K562 (cell line): ENCODE data around the gene PDE6D. TPM values are rescaled to one million over a fixed set of nuclear protein-coding genes. Genes with fewer than 3 reads are reported as not detected.

Source experiments
- ARHGAP35 ChIP-seq: fragments of 450-650 bp; IDR thresholded peaks from 2 replicates; pipeline ENCODE4 v1.6.1; 2018; ENCODE audit not compliant: partially characterized antibody
- ATF1 ChIP-seq, 2 experiments: fragments of 450-650 bp in 1 of 2; IDR thresholded peaks; 2 replicates each; pipeline ENCODE4 v1.6.1; 2016; ENCODE audit warnings: missing compliant biosample characterization in 1 of 2, missing genetic modification characterization in 1 of 2
- CHD1 ChIP-seq: fragments of 200-600 bp; sonication (generic); IDR thresholded peaks from one replicate; pipeline ENCODE4 v1.6.1; 2012; ENCODE audit warnings: mild to moderate bottlenecking, moderate library complexity, low read length, inconsistent platforms
- CLOCK ChIP-seq: fragments of 250-450 bp; sonication (Bioruptor Pico); IDR thresholded peaks from 2 replicates; pipeline ENCODE4 v1.4.0; 2020; ENCODE audit warnings: mild to moderate bottlenecking, moderate library complexity, borderline replicate concordance
- ELF2 ChIP-seq: fragments of 250-450 bp; sonication (Bioruptor Pico); IDR thresholded peaks from 2 replicates; pipeline ENCODE4 v1.5.0; 2021; ENCODE audit warnings: mild to moderate bottlenecking
- EZH2 ChIP-seq: IDR thresholded peaks from 2 replicates; pipeline ENCODE4 v1.6.1; 2012; ENCODE audit warnings: low read depth, mild to moderate bottlenecking, inconsistent platforms, low read length, borderline replicate concordance
- FOXA3 ChIP-seq, 2 experiments: fragments of 450-650 bp in 1 of 2; sonication (generic) in 1 of 2; formaldehyde crosslinking; IDR thresholded peaks in 1 of 2; conservative IDR thresholded peaks in 1 of 2; 2 replicates each; pipeline versions ENCODE4 v1.4.0 to v1.8.0; 2020 to 2022; ENCODE audit warnings: mild to moderate bottlenecking in 2 of 2, missing genetic modification reagents in 1 of 2
- KLF1 ChIP-seq: fragments of 450-650 bp; IDR thresholded peaks from 2 replicates; pipeline ENCODE4 v1.6.1; 2016; ENCODE audit warnings: missing genetic modification characterization, missing compliant biosample characterization
- LEF1 ChIP-seq: fragments of 450-650 bp; IDR thresholded peaks from 2 replicates; pipeline ENCODE4 v1.6.1; 2016; ENCODE audit warnings: mild to moderate bottlenecking
- MCM2 ChIP-seq: fragments of 450-650 bp; IDR thresholded peaks from 2 replicates; pipeline ENCODE4 v1.6.1; 2017; ENCODE audit warnings: low read depth, mild to moderate bottlenecking
- NFIX ChIP-seq: fragments of 250-450 bp; sonication (Bioruptor Pico); IDR thresholded peaks from 2 replicates; pipeline ENCODE4 v1.4.0; 2020; ENCODE audit warnings: low read depth, mild to moderate bottlenecking, moderate library complexity
- NR1H2 ChIP-seq: sonication (generic); formaldehyde crosslinking; IDR thresholded peaks from 2 replicates; pipeline ENCODE4 v1.4.0; 2020; ENCODE audit warnings: mild to moderate bottlenecking, missing genetic modification reagents
- RAD21 ChIP-seq, 2 experiments: fragments of 250-450 bp in 1 of 2; fragments of 450-650 bp in 1 of 2; sonication (Bioruptor Pico) in 1 of 2; formaldehyde crosslinking in 1 of 2; IDR thresholded peaks in 1 of 2; conservative IDR thresholded peaks in 1 of 2; 2 replicates each; pipeline versions ENCODE4 v1.4.0 to v1.8.0; 2020 to 2022; ENCODE audit warnings: mild to moderate bottlenecking in 2 of 2, moderate library complexity in 1 of 2
- RBBP5 ChIP-seq: fragments of 200-600 bp; sonication (generic); IDR thresholded peaks from 2 replicates; pipeline ENCODE4 v1.6.1; 2012; ENCODE audit warnings: borderline replicate concordance, mild to moderate bottlenecking, low read length, control low read depth, inconsistent platforms; ENCODE audit not compliant: insufficient read depth, poor library complexity, severe bottlenecking
- RBM22 ChIP-seq: fragments of 200-400 bp; formaldehyde crosslinking; IDR thresholded peaks from 2 replicates; pipeline ENCODE4 v1.6.1; 2018; ENCODE audit warnings: low read length, low read depth; ENCODE audit not compliant: poor library complexity, severe bottlenecking
- RFX1 ChIP-seq: fragments of 450-650 bp; IDR thresholded peaks from 2 replicates; pipeline ENCODE4 v1.6.1; 2016; ENCODE audit warnings: mild to moderate bottlenecking, moderate library complexity
- SAP30 ChIP-seq: fragments of 200-600 bp; sonication (generic); IDR thresholded peaks from 2 replicates; pipeline ENCODE4 v1.6.1; 2012; ENCODE audit warnings: borderline replicate concordance, low read depth, mild to moderate bottlenecking, moderate library complexity, low read length, control low read depth, inconsistent platforms; ENCODE audit not compliant: insufficient read depth, poor library complexity, severe bottlenecking
- SIRT6 ChIP-seq: IDR thresholded peaks from one replicate; pipeline ENCODE4 v1.6.1; 2012; ENCODE audit warnings: low read depth, mild to moderate bottlenecking, control low read depth, inconsistent platforms, low read length, moderate library complexity
- SMARCB1 ChIP-seq: IDR thresholded peaks from 2 replicates; pipeline ENCODE4 v1.6.1; 2011; ENCODE audit warnings: improper control_type of control experiment, low read depth; ENCODE audit not compliant: insufficient read length
- ZNF121 ChIP-seq: sonication (generic); formaldehyde crosslinking; conservative IDR thresholded peaks from 2 replicates; pipeline ENCODE4 v1.8.0; 2022; ENCODE audit warnings: missing genetic modification reagents
- ZNF174 ChIP-seq: fragments of 250-450 bp; sonication (Bioruptor Pico); IDR thresholded peaks from 2 replicates; pipeline ENCODE4 v1.4.0; 2020; ENCODE audit warnings: mild to moderate bottlenecking
- polyA plus RNA-seq, 8 experiments: library from polyadenylated mRNA; depleted of rRNA in 4 of 8; stranded (reverse) in 5 of 8; unstranded in 3 of 8; fragments of >200 nt; fragmentation: Nextera tagmentation in 2 of 8; fragmentation: Illumina TruSeq in 1 of 8; extraction: Ambion mirVana in 2 of 8; extraction: Trizol in 1 of 8; gene quantifications; 2 replicates each; pipeline versions ENCODE4 v1.2.1 to v1.2.3, GENCODE V29; 2011 to 2014; ENCODE audit warnings: inconsistent platforms in 1 of 8, missing spikeins in 1 of 8
- total RNA-seq, 7 experiments: library from RNA; depleted of rRNA in 6 of 7; stranded (reverse); fragments of >200 nt in 6 of 7; fragmentation: Illumina TruSeq in 2 of 7; extraction: Trizol in 2 of 7; gene quantifications; 2 replicates each; pipeline versions ENCODE4 v1.2.1 to v1.2.3, GENCODE V29; 2011 to 2021; ENCODE audit warnings: low replicate concordance in 1 of 7
- TF ChIP-seq, protein P1 (sequence below): fragments of 450-650 bp; IDR thresholded peaks from 2 replicates; pipeline ENCODE4 v1.6.1; 2016; ENCODE audit warnings: low read depth, mild to moderate bottlenecking, moderate library complexity
- TF ChIP-seq, protein P2 (sequence below): fragments of 450-650 bp; formaldehyde crosslinking; IDR thresholded peaks from 2 replicates; pipeline ENCODE4 v1.4.0; 2020; ENCODE audit warnings: mild to moderate bottlenecking, moderate library complexity

Gene PDE6D
- total and polyA plus RNA-seq, 9 of the 15 experiments (the other 6 are each of a cell fraction or from before 2014, with no cell fraction given), result 0.65 to 11.6 (median 7.0) TPM

DNA sequence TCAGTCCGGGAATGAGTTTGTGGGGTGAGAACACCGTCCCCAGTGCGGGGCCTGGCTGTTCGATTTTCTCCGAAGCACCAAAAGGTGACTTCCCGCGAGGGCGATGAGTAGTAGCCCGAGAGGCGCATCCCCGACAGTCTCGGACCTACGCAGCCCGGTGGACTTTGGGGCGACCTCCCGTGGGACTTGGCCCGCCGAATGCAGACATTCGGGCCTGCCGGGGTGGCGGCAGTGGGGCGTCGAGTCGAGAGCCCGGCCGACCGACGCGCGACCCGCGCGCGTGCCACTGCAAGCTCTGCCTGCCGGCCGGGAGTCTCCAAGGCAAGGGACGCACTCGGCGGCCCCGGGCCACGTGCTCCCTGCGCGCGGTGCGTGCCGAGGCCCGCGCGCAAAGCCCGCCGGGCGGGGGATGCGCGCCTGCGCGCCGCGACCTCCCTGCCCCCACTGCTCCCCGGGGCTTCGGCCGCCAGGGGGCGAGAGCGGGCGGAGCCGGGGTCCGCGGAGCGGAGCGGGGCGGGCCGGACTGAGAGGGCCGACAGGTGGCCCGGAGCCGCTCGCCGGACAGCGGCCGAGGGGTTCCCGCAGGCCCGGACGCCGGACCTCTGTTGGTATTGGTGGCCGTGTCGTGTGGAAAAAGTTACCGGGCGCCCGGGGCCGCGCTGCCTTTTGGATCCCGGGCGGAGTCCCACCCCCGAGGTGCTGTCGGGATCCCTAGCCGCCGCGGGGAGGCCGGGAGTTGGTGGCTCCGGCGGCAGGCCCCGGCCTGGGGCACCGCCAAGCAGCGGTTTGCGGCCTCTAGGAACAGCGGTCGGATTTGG lies 70.9 kb downstream of the PDE6D start (continued):
- TF ChIP-seq EZH2 (no peak), NR1H2 (CRISPR knock-in tag) (no peak), LEF1 (no peak), MCM2 (no peak), ZNF121 (CRISPR knock-in tag) (no peak), FOXA3 (CRISPR knock-in tag; conservative IDR thresholded peaks at IDR 0.05 in 1 of 2, IDR thresholded peaks at IDR 0.05 in 1 of 2) (no peak; a peak in 1 of 4 replicates), RBM22 (no peak), SAP30 (peak; percentile 55), CLOCK (CRISPR knock-in tag) (no peak), RBBP5 (no peak), RFX1 (no peak), ATF1 (CRISPR knock-in tag; IDR thresholded peaks at IDR 0.05) (no peak), ATF1 (tag; IDR thresholded peaks at IDR 0.05) (peak; percentile 28; the same call in 1 of the 2 replicates), CHD1 (peak; percentile 65), SMARCB1 (no peak), NFIX (CRISPR knock-in tag) (no peak), ZNF174 (no peak), ELF2 (CRISPR knock-in tag) (no peak), SIRT6 (no peak), KLF1 (tag) (peak; percentile 52; the same call in 1 of the 2 replicates), ARHGAP35 (no peak), RAD21 (CRISPR knock-in tag; conservative IDR thresholded peaks at IDR 0.05 in 1 of 2, IDR thresholded peaks at IDR 0.05 in 1 of 2) (peak in 1 of 2 experiments; percentile 28; a peak in 2 of 4 replicates)
- TF ChIP-seq, protein P1, sequence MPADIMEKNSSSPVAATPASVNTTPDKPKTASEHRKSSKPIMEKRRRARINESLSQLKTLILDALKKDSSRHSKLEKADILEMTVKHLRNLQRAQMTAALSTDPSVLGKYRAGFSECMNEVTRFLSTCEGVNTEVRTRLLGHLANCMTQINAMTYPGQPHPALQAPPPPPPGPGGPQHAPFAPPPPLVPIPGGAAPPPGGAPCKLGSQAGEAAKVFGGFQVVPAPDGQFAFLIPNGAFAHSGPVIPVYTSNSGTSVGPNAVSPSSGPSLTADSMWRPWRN, result no peak
- TF ChIP-seq, protein P2, sequence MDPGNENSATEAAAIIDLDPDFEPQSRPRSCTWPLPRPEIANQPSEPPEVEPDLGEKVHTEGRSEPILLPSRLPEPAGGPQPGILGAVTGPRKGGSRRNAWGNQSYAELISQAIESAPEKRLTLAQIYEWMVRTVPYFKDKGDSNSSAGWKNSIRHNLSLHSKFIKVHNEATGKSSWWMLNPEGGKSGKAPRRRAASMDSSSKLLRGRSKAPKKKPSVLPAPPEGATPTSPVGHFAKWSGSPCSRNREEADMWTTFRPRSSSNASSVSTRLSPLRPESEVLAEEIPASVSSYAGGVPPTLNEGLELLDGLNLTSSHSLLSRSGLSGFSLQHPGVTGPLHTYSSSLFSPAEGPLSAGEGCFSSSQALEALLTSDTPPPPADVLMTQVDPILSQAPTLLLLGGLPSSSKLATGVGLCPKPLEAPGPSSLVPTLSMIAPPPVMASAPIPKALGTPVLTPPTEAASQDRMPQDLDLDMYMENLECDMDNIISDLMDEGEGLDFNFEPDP, result no peak
